Stimulated activated CD4-positive, alpha-beta T cell treated with anti-CD3 and anti-CD28 coated beads, Interleukin-2, amount 100 ng/mL, for 24 hours (primary cell): ENCODE results near the gene PLD1.
"Not testable (repeated sequence)": the region's sequence is repeated elsewhere in the genome, so short reads cannot be mapped to it uniquely, and the experiment has no call there.

Source experiments
- DNase-seq, 2 donors: peaks; one replicate each; pipeline ENCODE4 v3.0.0-alpha.2; 2020

PLD1 gene

DNA sequence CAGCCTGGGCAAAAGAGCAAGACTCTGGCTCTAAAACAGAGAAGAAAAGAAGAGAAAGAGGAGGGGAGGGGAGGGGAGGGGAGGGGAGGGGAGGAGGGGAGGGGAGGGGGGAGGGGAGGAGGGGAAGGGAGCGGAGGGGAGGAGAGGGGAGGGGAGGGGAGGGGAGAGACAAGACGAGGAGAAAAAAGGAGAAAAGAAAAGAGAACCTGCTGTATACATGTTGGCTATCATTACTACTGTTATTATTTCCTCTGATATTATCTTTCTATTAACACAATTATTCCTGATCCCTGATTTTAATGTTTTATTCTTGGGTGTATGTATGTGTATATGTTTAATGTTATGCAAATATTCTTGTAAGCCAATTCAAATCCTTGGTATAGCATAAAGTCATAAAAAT, 46.9 kb downstream of the PLD1 start:
- DNase-seq, result no peak

DNA sequence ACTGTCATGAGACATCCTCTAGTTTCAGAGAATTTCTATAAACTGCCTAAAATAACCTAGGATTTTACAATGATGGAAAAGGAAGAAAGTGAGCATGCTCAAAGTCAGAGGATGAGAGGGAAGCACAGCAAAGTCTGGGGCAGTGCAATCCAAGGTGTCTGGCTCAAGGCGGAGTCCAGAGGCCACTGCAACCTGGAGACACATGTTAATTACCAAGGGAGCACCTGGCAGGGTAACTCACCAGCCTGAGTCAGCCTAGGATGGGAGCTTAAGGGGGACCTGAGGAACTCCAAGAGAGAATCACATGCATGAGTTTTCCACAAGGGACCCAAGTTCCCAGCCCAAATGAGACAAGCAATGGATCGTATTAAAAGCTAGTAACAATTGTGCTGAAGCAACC, 49.8 kb downstream of the PLD1 start:
- DNase-seq, result no peak

DNA sequence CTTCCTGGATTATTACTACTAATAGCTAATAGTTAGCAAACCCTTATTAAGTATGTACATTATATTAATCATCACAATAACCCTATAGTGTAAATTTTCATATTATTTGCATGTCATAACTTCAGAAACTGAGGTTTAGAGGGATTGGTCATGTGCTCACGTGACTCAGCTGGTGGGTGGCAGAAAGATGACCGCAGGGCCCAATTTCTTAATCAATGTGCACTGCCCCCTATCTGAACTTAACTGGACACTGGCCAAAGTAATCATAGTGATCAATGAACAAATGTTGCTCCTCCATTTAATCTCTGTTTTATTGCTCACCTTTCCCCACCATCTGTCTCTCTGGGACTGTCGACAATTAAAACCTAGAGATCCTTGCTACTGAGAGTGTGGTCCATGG, 52.2 kb downstream of the PLD1 start:
- DNase-seq, result no peak

DNA sequence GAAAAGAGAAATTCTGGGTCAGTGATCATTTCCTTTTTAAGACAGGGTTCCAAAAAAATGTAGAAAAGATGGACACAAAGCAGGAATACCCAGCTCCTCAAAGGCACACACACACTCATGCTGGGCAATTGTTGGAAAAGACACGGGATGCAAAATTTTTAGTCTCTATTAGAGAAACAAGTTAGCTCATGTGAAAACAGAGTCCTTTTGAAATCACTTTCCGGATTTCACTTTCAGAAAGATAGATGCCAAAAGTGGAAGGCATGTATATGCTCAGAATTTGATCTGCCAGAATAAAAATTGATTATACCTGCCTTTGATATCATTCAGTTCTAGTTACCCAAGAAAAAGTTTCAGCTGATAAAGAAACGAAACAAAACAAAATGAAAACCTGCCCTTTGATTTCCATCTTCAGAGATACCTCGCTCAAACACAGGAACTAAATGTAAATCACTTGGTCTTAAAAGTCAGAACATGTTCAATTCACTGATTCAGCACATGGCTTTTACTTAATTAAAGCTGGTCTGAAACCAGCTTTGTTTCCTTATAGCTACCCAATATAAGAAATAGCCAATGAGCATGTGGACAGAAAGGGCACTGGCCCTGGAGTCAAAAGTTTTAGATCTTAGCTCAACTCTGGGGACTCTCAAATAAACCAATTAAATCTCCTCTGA, 52.8 kb downstream of the PLD1 start:
- DNase-seq, result no peak

DNA sequence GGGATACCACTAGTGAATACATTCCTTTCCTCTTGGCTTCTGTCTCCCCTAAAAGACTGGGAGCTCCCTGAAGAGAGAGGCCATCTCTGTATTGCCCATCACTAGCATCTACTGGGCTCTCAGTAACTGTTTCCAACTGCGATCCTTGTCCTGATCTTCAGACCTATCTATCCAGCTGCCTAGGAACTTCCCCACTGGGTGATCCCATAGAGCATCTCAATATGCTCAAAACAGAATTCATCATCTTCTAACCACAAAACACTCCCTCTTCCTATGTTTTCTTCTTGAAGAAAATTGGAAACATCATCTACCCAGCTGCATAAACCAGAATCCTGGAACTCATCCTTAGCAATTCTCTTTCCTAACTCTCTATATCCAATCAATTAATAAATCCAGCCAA, 54.6 kb downstream of the PLD1 start:
- DNase-seq, result no peak

DNA sequence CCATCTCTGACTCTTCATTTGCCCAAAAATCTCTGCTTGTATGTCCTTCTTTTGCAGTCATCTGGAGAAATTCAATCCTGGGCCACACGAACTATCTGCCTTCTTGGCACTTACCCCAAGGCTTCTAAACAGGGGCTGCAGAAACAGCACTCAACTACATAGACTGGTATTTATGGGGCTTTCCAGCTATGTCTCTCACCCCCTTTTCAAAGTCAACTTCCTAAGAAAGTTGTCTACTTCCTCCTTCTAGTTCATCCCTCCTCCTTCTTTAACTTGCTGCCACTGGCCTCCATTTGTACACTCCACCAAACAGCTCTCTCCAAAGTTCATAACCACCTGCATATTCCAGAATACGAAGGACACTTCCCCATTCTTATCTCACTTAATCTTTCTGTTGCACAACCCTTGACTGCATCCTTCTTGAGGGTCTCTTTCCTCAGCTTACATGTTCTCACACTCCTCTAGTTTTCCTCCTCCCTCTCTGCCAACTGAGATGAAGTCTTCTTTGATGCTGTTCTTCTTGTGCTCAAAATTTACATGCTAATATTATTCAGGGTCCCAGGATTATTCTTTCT, 55.2 kb downstream of the PLD1 start:
- DNase-seq, result no peak

DNA sequence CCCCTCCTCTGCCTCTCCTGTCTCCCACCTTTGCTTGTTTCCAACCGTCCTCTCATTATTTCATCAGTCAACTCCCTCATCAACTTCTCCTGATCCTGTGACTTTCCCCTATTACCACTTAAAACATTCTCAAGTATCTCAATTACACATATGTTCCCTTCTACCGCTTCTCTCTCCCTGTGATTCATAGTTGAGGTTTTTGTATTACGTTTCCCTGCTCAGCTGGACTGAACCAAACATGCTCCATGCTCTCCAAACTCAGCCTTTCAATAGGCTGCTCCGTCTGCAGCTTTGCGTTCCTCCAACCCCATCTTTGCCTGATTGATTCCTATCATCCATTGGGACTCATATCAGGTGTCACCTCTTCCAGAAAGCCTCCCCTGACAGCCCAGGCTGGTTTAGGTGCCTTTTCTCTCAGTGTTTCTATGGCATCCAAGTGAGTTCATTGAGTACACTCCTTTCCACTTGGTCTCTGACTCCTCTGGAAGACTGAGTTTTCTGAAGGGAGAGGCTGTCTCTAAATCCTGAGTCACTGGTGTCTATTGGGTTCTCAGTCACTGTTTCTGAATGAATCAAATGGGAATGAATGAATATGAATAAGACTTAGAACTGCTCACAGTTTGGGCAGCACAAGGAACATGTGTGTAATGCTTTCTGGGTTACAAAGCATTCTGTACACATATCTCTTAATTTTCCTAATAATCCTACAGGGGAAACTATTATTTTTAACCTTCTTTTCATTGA, 56.4 kb downstream of the PLD1 start:
- DNase-seq, result no peak

DNA sequence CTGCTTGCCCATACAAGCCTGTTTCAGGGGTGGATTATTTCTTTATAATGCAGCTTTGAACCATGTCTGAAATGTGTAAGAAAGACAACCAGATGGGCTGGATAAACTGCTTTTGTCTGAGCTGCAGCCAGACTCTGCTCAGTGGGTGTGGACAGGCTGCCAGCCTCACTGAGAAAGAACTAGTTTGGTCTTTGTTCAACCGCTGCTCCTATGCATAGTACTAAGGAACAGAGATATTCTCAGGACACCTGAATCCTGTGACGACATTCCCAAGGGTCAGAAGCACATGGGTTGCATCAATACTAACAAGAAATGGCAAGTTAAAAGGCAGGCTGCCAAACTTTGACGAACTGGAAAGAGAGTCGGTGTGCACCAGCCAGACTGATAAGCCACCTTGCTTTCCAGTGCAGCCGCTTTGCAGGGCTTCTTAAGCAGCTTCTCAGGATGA, 57.2 kb downstream of the PLD1 start:
- no peak for DNase-seq

DNA sequence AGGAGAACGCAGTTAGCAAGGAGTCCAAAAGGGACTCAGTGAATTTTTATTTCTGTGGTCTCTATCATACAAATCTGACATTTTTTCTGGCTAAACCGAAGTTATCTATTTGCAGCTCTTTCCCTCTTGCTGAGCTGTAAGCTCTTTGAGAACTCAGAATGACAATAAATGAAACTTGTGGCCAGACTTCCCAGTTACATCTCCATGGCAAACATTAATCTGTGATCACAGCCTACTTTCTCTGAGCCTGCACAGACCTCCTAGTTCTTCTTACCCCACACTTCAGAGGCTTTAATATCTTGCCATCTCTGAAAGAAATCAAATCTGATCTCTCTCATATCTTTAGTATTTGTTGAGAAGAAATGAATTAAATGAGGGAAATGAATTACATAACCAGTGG, 58.0 kb downstream of the PLD1 start:
- no peak for DNase-seq

DNA sequence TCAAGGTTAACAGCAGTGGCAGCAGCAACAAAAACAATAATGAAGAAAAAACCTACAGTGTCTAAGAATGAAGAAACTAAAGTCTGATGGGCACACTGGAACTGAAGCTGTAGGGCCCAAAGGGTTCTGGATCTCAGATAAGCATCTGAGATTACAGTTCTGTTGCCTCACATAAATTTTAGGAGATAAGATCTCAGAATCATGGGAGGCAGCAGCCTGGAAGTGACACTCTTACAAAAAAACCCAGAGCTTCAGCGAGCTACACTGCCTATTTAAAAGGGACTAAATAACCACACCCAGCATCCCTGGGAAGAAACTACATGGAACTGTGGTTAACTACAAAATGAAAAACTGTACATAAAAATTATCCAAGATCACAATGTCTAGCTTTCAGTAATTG, 61.2 kb downstream of the PLD1 start:
- no peak for DNase-seq

DNA sequence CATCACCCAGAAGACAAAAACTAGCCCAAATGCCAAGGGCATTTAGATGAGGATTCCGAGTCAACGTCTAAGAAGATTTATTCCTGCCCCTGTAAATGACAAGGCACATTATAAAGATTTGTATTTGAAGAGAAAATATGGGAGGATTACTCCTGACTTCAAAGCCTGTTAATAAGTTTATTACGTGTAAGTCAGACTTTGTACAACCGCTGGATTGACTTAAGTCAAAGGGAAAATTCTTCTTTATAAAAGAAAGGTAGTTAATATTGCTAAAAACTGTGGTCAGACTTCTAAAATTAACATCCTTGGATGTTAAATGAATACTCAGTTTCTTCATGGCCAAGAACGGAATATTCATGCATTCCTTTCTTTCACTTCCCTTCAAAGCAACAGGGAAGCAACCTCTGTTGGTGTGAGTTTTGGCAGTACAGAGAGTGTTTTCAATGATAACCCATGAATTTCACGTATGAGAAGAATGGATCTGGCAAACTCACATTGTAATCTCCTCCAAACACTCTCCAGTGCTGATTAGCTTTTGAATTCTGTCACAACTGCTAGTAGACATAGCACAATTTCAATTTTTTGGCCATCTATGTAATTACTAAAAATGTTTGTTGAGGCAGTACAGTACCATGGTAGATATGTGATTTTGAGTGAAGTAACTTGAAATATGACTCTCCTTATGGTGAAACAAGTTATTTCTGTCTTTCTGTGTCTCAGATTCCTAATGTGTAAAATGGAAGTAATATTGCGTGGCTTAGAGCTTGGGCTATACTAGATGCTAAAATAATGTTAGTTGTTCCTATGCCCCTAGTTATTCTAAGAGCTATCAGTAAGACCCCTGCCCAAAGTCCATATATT, 62.0 kb downstream of the PLD1 start:
- DNase-seq, result no peak

DNA sequence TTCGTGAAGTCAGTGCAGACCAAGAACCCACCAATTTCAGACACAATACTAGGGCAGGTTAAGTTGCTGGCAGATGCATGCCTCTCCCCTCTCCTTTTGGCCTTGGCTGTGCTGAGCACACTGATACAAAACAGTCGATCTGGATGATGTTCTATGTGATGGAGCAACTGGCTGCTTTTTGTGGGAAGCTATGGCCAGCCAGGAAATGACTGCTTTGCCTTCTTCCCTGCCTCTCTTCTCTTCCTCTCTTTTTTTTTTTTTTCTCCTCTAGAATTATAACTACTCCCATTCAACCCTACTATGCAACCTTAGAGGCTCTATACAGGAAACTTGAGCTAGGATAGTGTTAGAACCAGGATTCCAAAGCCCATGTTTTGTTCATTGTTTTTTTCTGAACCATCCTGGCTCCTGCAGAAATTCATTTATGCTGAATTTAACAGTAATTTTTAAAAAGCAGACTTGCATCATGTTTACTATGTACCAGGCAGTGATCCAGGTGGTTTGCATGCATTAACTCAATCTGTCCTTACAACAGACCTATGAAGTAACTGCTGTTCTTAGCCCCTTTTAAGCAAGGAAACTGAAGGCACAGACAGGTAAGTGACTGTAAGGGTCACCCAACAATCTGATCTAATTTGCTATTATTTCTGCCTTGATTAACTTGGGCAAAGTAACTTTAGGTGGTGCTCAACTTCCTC, 62.9 kb downstream of the PLD1 start:
- DNase-seq, result no peak

DNA sequence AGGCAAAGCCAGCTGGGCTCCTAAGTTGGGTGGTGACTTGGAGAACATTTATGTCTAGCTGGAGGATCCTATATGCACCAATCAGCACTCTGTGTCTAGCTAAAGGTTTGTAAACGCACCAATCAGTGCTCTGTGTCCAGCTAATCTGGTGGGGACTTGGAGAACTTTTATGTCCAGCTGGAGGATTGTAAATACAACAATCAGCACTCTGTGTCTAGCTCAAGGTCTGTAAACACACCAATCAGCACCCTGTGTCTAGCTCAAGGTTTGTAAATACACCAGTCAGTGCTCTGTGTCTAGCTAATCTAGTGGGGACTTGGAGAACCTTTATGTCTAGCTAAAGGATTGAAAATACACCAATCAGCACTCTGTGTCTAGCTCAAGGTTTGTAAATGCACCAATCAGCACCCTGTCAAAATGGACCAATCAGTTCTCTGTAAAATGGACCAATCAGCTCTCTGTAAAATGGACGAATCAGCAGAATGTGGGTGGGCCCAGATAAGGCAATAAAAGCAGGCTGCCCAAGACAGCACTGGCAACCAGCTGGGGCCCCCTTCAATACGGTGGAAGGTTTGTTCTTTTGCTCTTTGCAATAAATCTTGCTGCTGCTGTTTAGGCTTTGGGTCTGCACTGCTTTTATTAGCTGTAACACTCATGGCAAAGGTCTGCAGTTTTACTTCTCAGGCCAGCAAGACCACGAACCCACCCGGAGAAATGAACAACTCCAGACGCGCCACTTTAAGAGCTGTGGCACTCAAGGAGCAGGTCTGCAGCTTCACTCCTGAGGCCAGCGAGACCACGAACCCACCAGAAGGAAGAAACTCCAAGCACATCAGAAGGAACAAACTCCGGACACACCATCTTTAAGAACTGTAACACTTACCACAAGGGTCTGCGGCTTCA, 63.7 kb downstream of the PLD1 start:
- not testable (repeated sequence) for DNase-seq

DNA sequence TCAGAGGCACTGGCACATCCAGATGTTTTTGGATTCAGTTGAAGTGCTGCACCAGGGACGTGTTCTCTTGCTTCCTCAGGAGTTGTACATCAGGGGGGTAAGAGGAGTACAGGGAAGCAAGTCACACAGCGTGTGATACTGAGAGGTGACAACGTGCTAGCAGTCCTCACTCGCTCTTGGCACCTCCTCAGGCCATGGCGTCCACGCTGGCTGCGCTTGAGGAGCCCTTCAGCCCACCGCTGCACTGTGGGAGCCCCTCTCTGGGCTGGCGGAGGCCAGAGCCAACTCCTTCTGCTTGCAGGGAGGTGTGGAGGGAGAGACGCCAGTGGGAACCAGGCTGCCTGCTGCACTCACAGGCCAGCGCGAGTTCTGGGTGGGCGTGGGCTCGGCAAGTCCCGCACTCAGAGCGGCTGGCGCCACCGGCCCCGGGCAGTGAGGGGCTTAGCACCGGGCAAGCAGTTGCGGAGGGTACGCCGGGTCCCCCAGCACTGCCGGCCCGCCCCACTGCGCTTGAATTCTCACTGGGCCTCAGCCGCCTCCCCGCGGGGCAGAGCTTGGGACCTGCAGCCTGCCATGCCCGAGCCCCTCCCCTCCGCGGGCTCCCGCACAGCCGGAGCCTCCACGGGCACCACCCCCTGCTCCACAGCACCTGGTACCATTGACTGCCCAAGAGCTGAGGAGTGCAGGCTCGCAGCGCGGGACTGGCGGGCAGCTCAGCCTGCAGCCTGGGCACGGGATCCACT, 64.5 kb downstream of the PLD1 start:
- DNase-seq, result no peak

DNA sequence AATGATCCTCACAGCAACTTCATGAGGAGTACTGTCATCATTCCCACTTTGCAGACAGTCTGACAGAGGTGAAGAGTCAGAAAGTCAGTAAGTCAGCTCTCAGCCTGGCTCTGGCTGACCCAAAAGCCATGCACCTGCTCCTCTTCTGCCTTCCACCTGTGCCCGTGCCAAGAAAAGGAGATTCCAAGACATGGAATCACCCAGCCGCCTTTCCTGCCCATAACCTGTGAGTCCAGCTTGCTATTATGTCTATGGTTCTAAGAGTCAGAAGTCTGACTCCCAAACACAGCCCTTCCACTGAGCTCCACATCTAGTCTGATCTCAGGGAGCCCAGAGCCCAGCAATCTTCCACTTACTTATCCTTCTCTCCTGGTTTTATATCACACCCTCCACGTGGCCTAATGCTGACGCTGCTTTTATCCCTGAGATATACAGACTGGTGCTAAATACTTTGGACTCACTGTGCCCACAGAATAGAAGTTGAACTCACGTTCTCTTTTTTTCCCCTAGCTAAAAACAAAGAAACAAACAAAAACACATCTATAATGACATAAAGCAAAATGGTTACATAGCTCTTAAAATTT, 66.0 kb downstream of the PLD1 start:
- no peak for DNase-seq

DNA sequence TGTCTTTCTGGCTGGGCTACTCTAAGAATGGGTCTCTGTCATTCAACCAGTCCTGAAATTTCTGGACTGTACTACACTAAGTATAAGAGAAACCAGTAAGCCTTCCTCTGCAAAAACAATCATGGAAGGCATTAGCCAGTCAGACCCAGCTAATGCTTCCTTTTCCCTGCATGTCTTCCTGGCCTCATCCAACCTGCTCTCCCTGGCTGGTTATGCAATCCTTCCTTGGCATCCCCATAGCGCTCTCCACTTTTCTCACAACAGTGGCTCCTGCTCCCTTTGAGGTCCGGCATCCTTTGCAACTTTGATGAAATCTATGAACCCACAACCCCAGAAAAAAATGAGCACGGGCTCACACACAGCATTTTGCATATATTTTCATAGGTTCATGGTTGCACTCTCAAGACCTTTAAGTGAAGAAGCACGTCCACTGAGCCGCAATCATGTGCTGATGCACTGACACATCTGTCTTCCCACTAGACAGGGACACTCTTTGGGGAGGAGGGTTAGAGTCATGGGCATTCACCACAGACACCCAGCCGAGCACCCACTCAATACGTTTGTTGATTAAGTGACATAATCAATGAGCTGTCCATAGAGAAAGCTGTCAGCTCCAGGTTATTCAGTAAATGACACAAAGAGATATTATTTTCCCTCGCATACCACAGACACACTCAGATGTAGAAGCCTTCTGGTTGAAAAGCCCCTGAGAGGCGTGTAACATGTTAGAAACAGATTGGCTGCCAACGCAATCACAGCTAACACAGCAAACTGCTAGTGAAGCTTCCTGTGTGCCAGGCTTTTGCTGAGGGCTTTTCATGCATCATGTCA, 66.7 kb downstream of the PLD1 start:
- DNase-seq, result no peak

DNA sequence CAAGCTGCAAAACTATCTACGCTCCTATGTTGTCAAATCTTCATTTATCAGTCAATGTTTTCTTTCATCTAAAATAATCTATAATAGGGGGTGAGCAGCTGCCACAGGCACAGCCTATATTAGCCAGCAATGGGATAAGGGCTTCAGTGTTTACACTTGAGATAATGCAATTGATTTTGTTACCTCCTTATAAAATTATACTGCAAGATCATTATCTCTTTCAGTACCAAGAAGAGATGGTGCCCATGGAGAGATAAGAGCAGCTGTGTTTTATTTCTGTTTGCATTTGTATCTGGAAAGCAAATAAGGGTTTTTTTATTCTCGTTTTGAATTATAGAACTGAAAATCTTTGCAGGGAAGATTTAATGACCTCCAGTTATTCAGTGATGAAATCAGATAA, 68.9 kb downstream of the PLD1 start:
- no peak for DNase-seq

DNA sequence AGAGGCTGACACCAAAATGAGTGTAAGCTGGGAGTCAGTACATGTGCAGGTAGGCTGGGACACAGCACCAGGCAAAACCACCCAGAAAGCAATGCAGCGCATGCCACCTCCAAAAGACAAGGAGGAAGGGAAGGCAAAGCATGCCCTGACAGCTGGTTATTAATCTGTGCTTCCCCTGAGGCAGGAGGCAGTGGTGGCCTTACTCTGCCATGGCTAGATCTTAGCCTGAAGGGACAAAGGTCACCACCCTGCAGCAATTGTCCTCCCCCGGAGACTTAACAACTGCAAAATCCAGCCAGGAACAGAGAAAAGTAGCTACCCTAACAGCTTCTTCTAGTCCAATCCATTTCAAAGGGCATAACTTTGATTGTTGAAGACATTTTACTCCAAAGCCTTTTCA, 73.7 kb downstream of the PLD1 start:
- DNase-seq, result no peak

DNA sequence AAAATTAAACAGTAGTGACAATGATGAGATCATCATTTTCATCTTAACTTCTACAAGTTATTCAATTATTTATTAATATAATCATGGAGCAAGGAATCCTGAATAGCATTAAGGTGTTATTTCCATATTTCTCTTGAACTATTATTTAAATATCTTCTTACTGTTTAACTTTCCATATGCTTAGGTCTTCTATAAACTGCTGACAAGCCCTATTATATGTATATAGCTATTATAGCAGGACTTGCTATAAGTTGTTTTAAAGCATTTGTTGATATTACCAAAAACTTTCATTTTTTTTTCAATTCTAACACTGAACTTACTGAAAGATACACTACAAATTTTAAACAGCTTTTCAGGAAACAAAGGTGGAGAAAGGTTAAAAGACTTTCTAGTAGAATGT, 76.7 kb downstream of the PLD1 start:
- no peak for DNase-seq

DNA sequence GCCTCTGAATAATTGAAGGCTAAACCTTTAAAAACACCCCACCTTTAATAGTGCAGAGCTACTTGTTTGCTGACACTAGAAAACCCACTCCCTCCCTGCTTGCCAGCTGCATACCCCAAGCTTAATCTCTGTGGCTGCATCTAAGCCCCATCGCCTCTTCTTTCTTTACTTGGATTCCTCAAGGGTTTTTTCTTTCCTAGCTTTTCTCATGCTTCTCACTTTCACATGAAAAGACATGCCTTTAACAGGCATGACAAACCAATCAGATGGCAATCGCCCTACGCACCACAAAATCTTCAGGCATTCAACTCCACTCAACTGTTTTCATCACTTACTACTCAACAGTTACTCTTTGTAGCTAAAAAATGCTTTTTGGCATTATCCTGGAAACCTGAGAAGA, 77.5 kb downstream of the PLD1 start:
- DNase-seq, result no peak
